CD4-positive, alpha-beta T cell treated with Interleukin-2 at 100 ng/mL for 4 hours (primary cell): ENCODE measurements around the gene LBH.
A peak's percentile ranks its signal among the peaks of the same experiment; 100 is the strongest.

ENCODE experiments used
- DNase-seq: peaks from one replicate; pipeline ENCODE4 v3.0.0-alpha.2; 2020; ENCODE audit warnings: low spot score

The LBH gene

GRCh38 chr2:30235008-30235655, 3.8 kb downstream of the LBH start:
- peak; percentile 71 for DNase-seq

GRCh38 chr2:30235859-30236535, 4.7 kb downstream of the LBH start:
- DNase-seq, result peak; percentile 50

GRCh38 chr2:30236591-30237238, 5.4 kb downstream of the LBH start:
- DNase-seq, result no peak

GRCh38 chr2:30237239-30237965, 6.1 kb downstream of the LBH start:
- DNase-seq, result no peak

GRCh38 chr2:30237966-30238800, 6.8 kb downstream of the LBH start:
- DNase-seq, result no peak

- DNase-seq, result peak; percentile 82
Observed at GRCh38 chr2:30239308-30239985, 8.1 kb downstream of the LBH start.

GRCh38 chr2:30239986-30240752, 8.8 kb downstream of the LBH start:
- no peak for DNase-seq

GRCh38 chr2:30243231-30243630, 11.9 kb downstream of the LBH start:
- no peak for DNase-seq

GRCh38 chr2:30245364-30245763, 14.0 kb downstream of the LBH start:
- DNase-seq, result no peak

- DNase-seq, result no peak
Observed at GRCh38 chr2:30248791-30249190, 17.5 kb downstream of the LBH start.

- no peak for DNase-seq
Observed at GRCh38 chr2:30249354-30249753, 18.0 kb downstream of the LBH start.

GRCh38 chr2:30250421-30250820, 19.1 kb downstream of the LBH start:
- DNase-seq, result no peak

- peak; percentile 69 for DNase-seq
Observed at GRCh38 chr2:30252723-30253701, 21.7 kb downstream of the LBH start.

GRCh38 chr2:30253873-30254684, 22.7 kb downstream of the LBH start:
- no peak for DNase-seq

GRCh38 chr2:30254685-30255001, 23.3 kb downstream of the LBH start:
- no peak for DNase-seq

- no peak for DNase-seq
Observed at GRCh38 chr2:30255026-30255425, 23.7 kb downstream of the LBH start.

- DNase-seq, result no peak
Observed at GRCh38 chr2:30255466-30256408, 24.4 kb downstream of the LBH start.
